MM.1S (cell line): Measurements from ENCODE around the gene TCF23.

Experiments used
- DNase-seq: peaks from one replicate; pipeline ENCODE4 v3.0.0-alpha.2; 2015
- H2AFZ ChIP-seq: fragments of 300-600 bp; sonication (generic); 2 replicates; pipeline ENCODE4 v1.6.0; 2016; ENCODE audit warnings: antibody characterized with exemption, low read length
- H3F3A ChIP-seq: fragments of 300-600 bp; sonication (generic); 2 replicates; pipeline ENCODE4 v1.6.1; 2016; ENCODE audit warnings: mild to moderate bottlenecking, antibody characterized with exemption, low read length, moderate library complexity, mixed read lengths; ENCODE audit not compliant: insufficient read depth
- H3K27ac ChIP-seq: fragments of 300-600 bp; sonication (generic); 2 replicates; pipeline ENCODE4 v1.5.1; 2016; ENCODE audit warnings: mild to moderate bottlenecking, low read length
- H3K27me3 ChIP-seq: fragments of 300-600 bp; sonication (generic); replicated peaks from 2 replicates; pipeline ENCODE4 v1.6.0; 2016; ENCODE audit warnings: low read length; ENCODE audit not compliant: insufficient read depth
- H3K36me3 ChIP-seq: fragments of 300-600 bp; sonication (generic); replicated peaks from 2 replicates; pipeline ENCODE4 v1.6.1; 2016; ENCODE audit warnings: mild to moderate bottlenecking, low read length, mixed read lengths; ENCODE audit not compliant: insufficient read depth
- H3K4me1 ChIP-seq: fragments of 300-600 bp; sonication (generic); 2 replicates; pipeline ENCODE4 v1.6.1; 2016; ENCODE audit warnings: low read length, mixed read lengths
- H3K4me2 ChIP-seq: fragments of 300-600 bp; sonication (generic); 2 replicates; pipeline ENCODE4 v1.6.0; 2016; ENCODE audit warnings: low read depth, low read length
- H3K4me3 ChIP-seq: fragments of 300-600 bp; sonication (generic); 2 replicates; pipeline ENCODE4 v1.5.1; 2016; ENCODE audit warnings: low read length, mixed read lengths
- H3K79me2 ChIP-seq: fragments of 300-600 bp; sonication (generic); 2 replicates; pipeline ENCODE4 v1.6.1; 2016; ENCODE audit warnings: mixed run types, low read length, mixed read lengths
- H3K9ac ChIP-seq: fragments of 300-600 bp; sonication (generic); 2 replicates; pipeline ENCODE4 v1.6.1; 2016; ENCODE audit warnings: low read length, mixed read lengths
- H3K9me2 ChIP-seq: fragments of 300-600 bp; sonication (generic); replicated peaks from 2 replicates; pipeline ENCODE4 v1.6.1; 2016; ENCODE audit warnings: mild to moderate bottlenecking, low read length, mixed read lengths; ENCODE audit not compliant: insufficient read depth
- H3K9me3 ChIP-seq: fragments of 300-600 bp; sonication (generic); replicated peaks from 2 replicates; pipeline ENCODE4 v1.6.1; 2016; ENCODE audit warnings: mild to moderate bottlenecking, low read length, mixed read lengths; ENCODE audit not compliant: insufficient read depth
- H4K20me1 ChIP-seq: fragments of 300-600 bp; sonication (generic); 2 replicates; pipeline ENCODE4 v1.6.1; 2016; ENCODE audit warnings: mild to moderate bottlenecking, low read length, moderate library complexity, mixed read lengths; ENCODE audit not compliant: insufficient read depth
- EZH2 ChIP-seq: fragments of 300-600 bp; sonication (generic); optimal IDR thresholded peaks from 2 replicates; pipeline ENCODE3; 2017; ENCODE audit warnings: low read depth, mild to moderate bottlenecking, antibody characterized with exemption, low read length, mixed read lengths
- EZH2phosphoT487 ChIP-seq: fragments of 300-600 bp; sonication (generic); IDR thresholded peaks from 2 replicates; pipeline ENCODE4 v1.6.1; 2018; ENCODE audit warnings: antibody characterized with exemption, low read length
- TF ChIP-seq, protein P1 (sequence below): fragments of 300-600 bp; sonication (generic); IDR thresholded peaks from 2 replicates; pipeline ENCODE4 v1.5.1; 2016; ENCODE audit warnings: antibody characterized with exemption, low read length, mixed read lengths

The TCF23 gene

GRCh38 chr2:27206346-27206745 lies 57.5 kb downstream of the TCF23 start:
- Histone ChIP-seq H3K9me2 (no peaks in the 10 kb centered on the region), H3F3A (0 out of 2 replicates have a peak, but pooled peaks cover 4% of the 10 kb centered on the region), H3K9me3 (no peaks in the 10 kb centered on the region), H3K4me2 (no peak overlapping the region), H2AFZ (no peak overlapping the region), H3K9ac (no peak overlapping the region), H3K79me2 (peaks cover 10% of the 10 kb centered on the region; the same call in 1 of the 2 replicates), H3K4me1 (peaks cover 16% of the 10 kb centered on the region), H3K27me3 (no peaks in the 10 kb centered on the region), H4K20me1 (no peaks in the 10 kb centered on the region), H3K4me3 (no peak overlapping the region), H3K27ac (no peak overlapping the region; the same call in 1 of the 2 replicates), H3K36me3 (no peaks in the 10 kb centered on the region; the same call in 1 of the 2 replicates)
- no peak for TF ChIP-seq EZH2phosphoT487
- no peak for TF ChIP-seq EZH2
- TF ChIP-seq, protein P1, sequence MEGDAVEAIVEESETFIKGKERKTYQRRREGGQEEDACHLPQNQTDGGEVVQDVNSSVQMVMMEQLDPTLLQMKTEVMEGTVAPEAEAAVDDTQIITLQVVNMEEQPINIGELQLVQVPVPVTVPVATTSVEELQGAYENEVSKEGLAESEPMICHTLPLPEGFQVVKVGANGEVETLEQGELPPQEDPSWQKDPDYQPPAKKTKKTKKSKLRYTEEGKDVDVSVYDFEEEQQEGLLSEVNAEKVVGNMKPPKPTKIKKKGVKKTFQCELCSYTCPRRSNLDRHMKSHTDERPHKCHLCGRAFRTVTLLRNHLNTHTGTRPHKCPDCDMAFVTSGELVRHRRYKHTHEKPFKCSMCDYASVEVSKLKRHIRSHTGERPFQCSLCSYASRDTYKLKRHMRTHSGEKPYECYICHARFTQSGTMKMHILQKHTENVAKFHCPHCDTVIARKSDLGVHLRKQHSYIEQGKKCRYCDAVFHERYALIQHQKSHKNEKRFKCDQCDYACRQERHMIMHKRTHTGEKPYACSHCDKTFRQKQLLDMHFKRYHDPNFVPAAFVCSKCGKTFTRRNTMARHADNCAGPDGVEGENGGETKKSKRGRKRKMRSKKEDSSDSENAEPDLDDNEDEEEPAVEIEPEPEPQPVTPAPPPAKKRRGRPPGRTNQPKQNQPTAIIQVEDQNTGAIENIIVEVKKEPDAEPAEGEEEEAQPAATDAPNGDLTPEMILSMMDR = no peak
- no peak for DNase-seq
